Activated CD8-positive, alpha-beta T cell treated with anti-CD3 and anti-CD28 coated beads for 36 hours (primary cell): ENCODE measurements around the gene RIC3. TPM values are rescaled to one million over a fixed set of nuclear protein-coding genes. Genes with fewer than 3 reads are reported as not detected.

ENCODE experiments used
- ATAC-seq: fragments of 200-7000 bp; cut with Tn5 transposase; one replicate; pipeline ENCODE4 v1.10.0; 2021; ENCODE audit warnings: mild to moderate bottlenecking, moderate library complexity
- CTCF ChIA-PET: fragments of 350-600 bp; sonication (Branson Sonifier 250); formaldehyde crosslinking; loops from one replicate; lab custom pipeline; 2021; ENCODE audit warnings: antibody characterized with exemption; lab: Charles Lee
- POLR2A ChIA-PET: fragments of 350-600 bp; sonication (Branson Sonifier 250); formaldehyde crosslinking; loops from one replicate; lab custom pipeline; 2021; ENCODE audit warnings: antibody characterized with exemption; lab: Charles Lee
- DNase-seq: peaks from one replicate; pipeline ENCODE4 v3.0.0-alpha.2; 2020
- H3K27ac Mint-ChIP-seq: one replicate; pipeline ENCODE4 v1.8.0; 2021; ENCODE audit warnings: mild to moderate bottlenecking, mixed read lengths
- H3K27me3 Mint-ChIP-seq: one replicate; pipeline ENCODE4 v1.8.0; 2021; ENCODE audit warnings: mixed read lengths
- H3K36me3 Mint-ChIP-seq: one replicate; pipeline ENCODE4 v1.8.0; 2021; ENCODE audit warnings: low read depth, mixed read lengths
- H3K4me1 Mint-ChIP-seq: one replicate; pipeline ENCODE4 v1.8.0; 2021; ENCODE audit warnings: low read depth, mixed read lengths
- H3K4me3 Mint-ChIP-seq: one replicate; pipeline ENCODE4 v1.8.0; 2021; ENCODE audit warnings: mild to moderate bottlenecking, moderate library complexity, mixed read lengths
- H3K9me3 Mint-ChIP-seq: one replicate; pipeline ENCODE4 v1.8.0; 2021; ENCODE audit warnings: mixed read lengths
- intact Hi-C: fragments of 100-400 bp; cut with micrococcal nuclease; formaldehyde crosslinking; loops from one replicate; pipeline ENCODE4 v1.10.0; 2022
- total RNA-seq, 2 experiments: library from RNA; stranded (reverse); gene quantifications; one replicate each; pipeline ENCODE4 v1.2.3, GENCODE V29; 2021
- TF ChIP-seq, protein P1 (sequence below): fragments of 200-600 bp; IDR thresholded peaks from one replicate; pipeline ENCODE4 v1.8.0; 2022; ENCODE audit warnings: antibody characterized with exemption, mild to moderate bottlenecking

Gene RIC3
- total RNA-seq, 2 experiments from 2014 or later: 7.6 to 7.7 TPM

DNA sequence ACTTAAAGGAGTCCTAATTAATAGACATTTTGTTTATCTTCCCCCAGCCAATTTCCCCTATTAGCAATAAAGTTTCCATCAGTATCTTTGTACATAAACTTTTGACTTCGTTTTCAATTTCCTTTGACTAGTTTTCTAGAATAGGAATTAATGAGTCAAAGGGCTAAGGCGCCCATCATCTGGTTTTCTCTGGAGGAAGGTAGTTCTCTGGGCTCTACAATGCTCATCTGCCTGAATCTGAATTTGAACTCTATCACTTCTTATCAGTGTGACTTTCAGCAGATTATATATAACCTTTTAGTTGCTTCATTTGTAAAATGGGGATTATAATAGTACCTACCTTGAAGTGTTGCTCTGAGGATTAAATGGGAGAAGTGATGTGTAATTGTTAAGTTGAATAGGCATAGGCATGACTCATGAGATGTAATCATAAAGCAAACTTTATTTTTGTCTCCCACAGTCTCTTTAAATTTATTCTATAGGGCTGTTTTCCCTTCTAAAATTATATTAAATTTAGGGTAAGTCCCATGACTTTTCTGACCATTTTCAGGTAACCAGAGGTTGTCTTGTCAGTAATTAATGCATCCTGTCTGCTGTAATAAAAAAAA, 93.6 kb downstream of the RIC3 start:
- Mint-ChIP-seq H3K4me1 (no peaks in the 10 kb centered on the region), H3K27me3 (peaks cover 6% of the 10 kb centered on the region), H3K27ac (no peak overlapping the region), H3K4me3 (no peak overlapping the region), H3K9me3 (no peaks in the 10 kb centered on the region), H3K36me3 (no peaks in the 10 kb centered on the region)
- intact Hi-C loops: no loop called here
- CTCF ChIA-PET: interaction anchor here (0.9 kb wide), 1 partner anchor 15 kb away, joined by 3 read pairs; no protein-coding TSS in a partner anchor
- TF ChIP-seq, protein P1, sequence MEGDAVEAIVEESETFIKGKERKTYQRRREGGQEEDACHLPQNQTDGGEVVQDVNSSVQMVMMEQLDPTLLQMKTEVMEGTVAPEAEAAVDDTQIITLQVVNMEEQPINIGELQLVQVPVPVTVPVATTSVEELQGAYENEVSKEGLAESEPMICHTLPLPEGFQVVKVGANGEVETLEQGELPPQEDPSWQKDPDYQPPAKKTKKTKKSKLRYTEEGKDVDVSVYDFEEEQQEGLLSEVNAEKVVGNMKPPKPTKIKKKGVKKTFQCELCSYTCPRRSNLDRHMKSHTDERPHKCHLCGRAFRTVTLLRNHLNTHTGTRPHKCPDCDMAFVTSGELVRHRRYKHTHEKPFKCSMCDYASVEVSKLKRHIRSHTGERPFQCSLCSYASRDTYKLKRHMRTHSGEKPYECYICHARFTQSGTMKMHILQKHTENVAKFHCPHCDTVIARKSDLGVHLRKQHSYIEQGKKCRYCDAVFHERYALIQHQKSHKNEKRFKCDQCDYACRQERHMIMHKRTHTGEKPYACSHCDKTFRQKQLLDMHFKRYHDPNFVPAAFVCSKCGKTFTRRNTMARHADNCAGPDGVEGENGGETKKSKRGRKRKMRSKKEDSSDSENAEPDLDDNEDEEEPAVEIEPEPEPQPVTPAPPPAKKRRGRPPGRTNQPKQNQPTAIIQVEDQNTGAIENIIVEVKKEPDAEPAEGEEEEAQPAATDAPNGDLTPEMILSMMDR: no peak
- POLR2A ChIA-PET: no interaction called here
- DNase-seq (no peak), ATAC-seq (no peak)

DNA sequence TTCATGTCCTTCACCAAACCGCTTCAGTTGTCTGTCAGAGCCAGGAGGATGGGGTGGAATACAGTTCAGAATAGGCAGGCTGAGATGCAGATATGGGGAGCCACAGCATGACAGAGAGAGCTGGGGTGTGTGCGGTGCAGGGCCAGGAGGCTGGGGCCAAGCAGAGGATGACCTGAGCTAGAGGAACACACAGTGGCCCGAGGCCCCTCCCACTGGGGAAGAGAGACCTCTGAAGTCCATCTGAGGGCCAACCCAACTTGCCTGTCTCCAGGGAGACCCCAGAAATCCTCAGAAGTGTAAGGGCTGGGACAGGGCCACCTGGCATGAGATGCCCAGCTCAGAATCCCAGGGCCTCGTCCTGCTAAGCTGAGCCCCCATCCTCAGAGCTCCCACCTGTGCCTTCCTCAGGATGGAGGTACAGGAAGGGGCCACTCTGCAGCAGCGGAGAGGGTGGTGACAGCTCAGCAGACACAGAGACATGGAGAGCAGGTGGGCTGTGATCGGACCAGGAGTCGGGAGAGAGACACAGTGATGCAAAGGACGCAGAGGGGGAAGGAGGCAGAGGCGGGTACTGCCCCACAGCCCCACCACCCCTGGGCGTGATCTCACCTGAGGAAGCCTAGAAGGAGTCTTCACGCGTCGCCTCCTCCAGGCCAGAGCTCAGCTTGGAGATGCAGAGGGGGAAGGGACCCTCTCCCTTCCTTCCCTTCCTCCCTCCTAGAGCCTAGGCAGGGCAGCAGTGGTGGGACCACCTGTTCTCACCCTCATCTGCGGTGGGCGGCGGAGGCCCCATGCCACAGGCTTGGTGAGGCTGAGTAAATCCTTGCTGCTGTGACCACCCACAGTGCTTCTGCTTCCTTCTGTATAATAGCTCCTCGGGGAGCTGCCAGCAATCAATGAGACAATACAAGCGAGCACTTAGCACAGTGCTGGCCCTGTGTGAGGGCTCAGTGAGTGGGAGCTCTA, 96.9 kb downstream of the RIC3 start:
- TF ChIP-seq, protein P1: no peak
- no peak for ATAC-seq
- H3K4me1 Mint-ChIP-seq: no peaks in the 10 kb centered on the region
- H3K4me3 Mint-ChIP-seq: no peak overlapping the region
- H3K27me3 Mint-ChIP-seq: peaks cover 8% of the 10 kb centered on the region
- intact Hi-C loops: loop anchor here (2.0 kb wide), 1 partner anchor 35 kb away; no protein-coding TSS in a partner anchor
- ChIA-PET CTCF (interaction anchor here (1.3 to 2.6 kb wide), 3 partner anchors 19 to 65 kb away, joined by 4 to 12 read pairs (median 5); no protein-coding TSS in a partner anchor), POLR2A (no interaction called here)
- no peak for DNase-seq
- no peak overlapping the region for H3K27ac Mint-ChIP-seq
- H3K36me3 Mint-ChIP-seq: no peaks in the 10 kb centered on the region
- no peaks in the 10 kb centered on the region for H3K9me3 Mint-ChIP-seq

DNA sequence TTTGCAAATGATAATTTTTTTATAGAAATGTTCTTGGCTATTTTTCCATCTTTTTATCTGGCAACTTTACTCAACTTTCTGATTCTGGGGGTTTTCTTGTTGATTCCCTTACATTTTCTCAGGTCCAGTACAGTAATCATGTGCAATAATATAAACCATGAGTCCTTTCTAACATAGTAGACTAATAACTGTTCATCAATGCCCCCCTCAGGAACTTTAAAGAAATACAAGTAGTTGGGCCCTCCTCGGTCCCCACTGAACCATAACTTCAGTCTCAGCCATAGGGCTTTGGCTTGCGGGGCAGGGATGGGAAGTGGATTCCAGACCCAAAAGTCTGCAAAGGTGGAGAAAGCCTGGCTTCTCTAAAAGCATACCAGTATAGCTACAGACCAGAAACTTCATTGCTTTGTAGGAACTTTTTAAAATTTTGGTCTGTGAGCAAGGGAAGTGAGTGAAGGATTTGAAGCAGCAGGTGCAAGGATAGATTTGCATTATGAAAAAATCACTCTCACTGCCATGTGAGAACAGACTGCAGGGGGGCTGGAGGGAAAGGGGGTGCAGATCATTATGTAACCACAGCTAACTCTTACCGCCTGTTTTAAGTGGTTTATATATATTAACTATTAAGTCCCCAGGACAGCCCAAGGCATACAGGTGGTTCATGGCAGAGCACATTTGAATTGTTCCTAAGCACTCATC, 98.3 kb downstream of the RIC3 start:
- POLR2A ChIA-PET: no interaction called here
- H3K36me3 Mint-ChIP-seq: no peaks in the 10 kb centered on the region
- no peaks in the 10 kb centered on the region for H3K4me1 Mint-ChIP-seq
- peak; percentile 66 for ATAC-seq
- intact Hi-C loops: loop anchor here (2.0 kb wide), 1 partner anchor 34 kb away; no protein-coding TSS in a partner anchor
- no peak for DNase-seq
- no peak overlapping the region for H3K4me3 Mint-ChIP-seq
- TF ChIP-seq, protein P1: peak; percentile 56
- H3K9me3 Mint-ChIP-seq: no peaks in the 10 kb centered on the region
- H3K27ac Mint-ChIP-seq: no peak overlapping the region
- CTCF ChIA-PET: interaction anchor here (0.6 to 2.6 kb wide), 5 partner anchors 20 to 94 kb away, joined by 3 to 12 read pairs (median 4); no protein-coding TSS in a partner anchor
- H3K27me3 Mint-ChIP-seq: peaks cover 8% of the 10 kb centered on the region

DNA sequence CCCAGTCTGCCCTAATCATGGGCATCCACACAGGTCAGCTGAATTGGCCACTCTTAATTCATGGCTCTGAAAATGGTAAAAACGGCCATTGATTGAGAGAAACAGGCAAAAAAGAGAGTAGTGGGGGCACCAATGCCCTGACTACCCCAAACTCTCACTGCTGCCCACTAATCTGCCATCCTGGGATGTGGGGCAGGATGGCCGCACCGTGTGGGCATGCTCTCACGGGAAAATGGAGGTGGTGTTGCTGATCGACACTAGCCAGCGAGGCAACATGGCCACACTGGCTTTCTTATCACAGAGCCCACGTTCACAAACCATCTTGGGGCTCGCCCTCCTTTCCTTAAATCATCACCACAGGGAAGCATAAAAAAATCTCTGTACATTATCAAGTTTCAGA, 99.1 kb downstream of the RIC3 start:
- Mint-ChIP-seq H3K27me3 (peaks cover 8% of the 10 kb centered on the region), H3K27ac (no peak overlapping the region), H3K9me3 (no peaks in the 10 kb centered on the region), H3K4me1 (no peaks in the 10 kb centered on the region), H3K36me3 (no peaks in the 10 kb centered on the region), H3K4me3 (no peak overlapping the region)
- ATAC-seq (no peak), DNase-seq (no peak)
- ChIA-PET CTCF (interaction anchor here (0.8 to 1.5 kb wide), 3 partner anchors 36 to 177 kb away, joined by 3 to 5 read pairs (median 4); no protein-coding TSS in a partner anchor), POLR2A (no interaction called here)
- TF ChIP-seq, protein P1: no peak
- intact Hi-C loops: loop anchor here (2.0 kb wide), 1 partner anchor 33 kb away; no protein-coding TSS in a partner anchor
